Psoas muscle (tissue), 8 donors: ENCODE results near the gene PLA2G6. TPM values are rescaled to one million over a fixed set of nuclear protein-coding genes. Genes with fewer than 3 reads are reported as not detected.
A peak's percentile ranks its signal among the peaks of the same experiment; 100 is the strongest.

ENCODE experiments used
- ATAC-seq, 4 donors: fragments of 200-7000 bp; cut with Tn5 transposase; one replicate each; pipeline ENCODE4 v1.9.1; 2020; ENCODE audit warnings: moderate library complexity in 3 of 4, mild to moderate bottlenecking in 2 of 4
- DNase-seq, 2 donors: peaks; one replicate each; pipeline ENCODE4 v3.0.0-alpha.2; 2020
- H3K27ac ChIP-seq: fragments of 200-600 bp; one replicate; pipeline ENCODE4 v1.8.0; 2022
- H3K27me3 ChIP-seq, 3 donors: fragments of 200-600 bp in 1 of 3; one replicate each; pipeline versions ENCODE4 v1.6.1 to v1.8.0; 2013 to 2022; ENCODE audit warnings: low read length in 2 of 3, mild to moderate bottlenecking in 2 of 3, moderate library complexity in 1 of 3; ENCODE audit not compliant: insufficient read depth in 3 of 3
- H3K36me3 ChIP-seq, 2 donors: fragments of 200-600 bp in 1 of 2; one replicate each; pipeline versions ENCODE4 v1.6.1 to v1.8.0; 2013 to 2022; ENCODE audit warnings: low read depth in 1 of 2, mild to moderate bottlenecking in 1 of 2, moderate library complexity in 1 of 2; ENCODE audit not compliant: insufficient read depth in 1 of 2
- H3K4me1 ChIP-seq: fragments of 200-600 bp; one replicate; pipeline ENCODE4 v1.8.0; 2022
- H3K4me3 ChIP-seq: fragments of 200-600 bp; one replicate; pipeline ENCODE4 v1.8.0; 2022; ENCODE audit warnings: mild to moderate bottlenecking
- H3K9me3 ChIP-seq: fragments of 200-600 bp; one replicate; pipeline ENCODE4 v1.8.0; 2022
- CTCF ChIP-seq: fragments of 200-600 bp; IDR thresholded peaks from one replicate; pipeline ENCODE4 v1.8.0; 2022; ENCODE audit warnings: antibody characterized with exemption
- whole genome bisulfite sequencing, 3 donors: extraction: QIAGEN DNeasy Blood & Tissue Kit; methylation state at CpG; one replicate each; pipeline versions ENCODE4 v1.1.6 to v1.1.7; 2013; 5-methylcytosine and 5-hydroxymethylcytosine counted together
- intact Hi-C, 2 donors: fragments of 100-400 bp; cut with DNase I; formaldehyde crosslinking; loops; one replicate each; pipeline versions ENCODE4 v1.11.0 to v1.14.2; 2022
- polyA plus RNA-seq, 3 donors: library from polyadenylated mRNA; stranded (reverse); fragments of 200-250 nt; gene quantifications; one replicate each; pipeline ENCODE4 v1.2.3, GENCODE V29; 2013
- total RNA-seq, 4 donors: library from RNA; stranded (reverse); fragmentation: NEBNext Ultra II Directional in 2 of 4; extraction: Animal tissue kit (Norgen Biotek cat#: 25700) in 2 of 4; gene quantifications; one replicate each; pipeline versions ENCODE4 v1.2.1 to v1.2.4, GENCODE V29; 2021 to 2023
- donor health status: healthy with polysubstance abuse.
- donor health status: DM: no; HTN: no; CAD: no; lungs with moderate emphysema.
- donor health status: Bipolar disorder and iron deficiency.
- donor health status: healthy.
- donor health status: DM: yes; HTN: yes; CAD: no.
- donor health status: DM: no; HTN: no; CAD: no.
- donor health status: DM: no; HTN: no; CAD: no.
- donor health status: DM: yes; HTN: yes; CAD: no.

Gene PLA2G6
- total and polyA plus RNA-seq, 7 donors: 4.5 to 17.4 (median 8.5) TPM

GRCh38 chr22:38127869-38128268 lies 53.8 kb downstream of the PLA2G6 start:
- ATAC-seq: no peak
- intact Hi-C loops: no loop called here
- TF ChIP-seq CTCF: no peak
- Histone ChIP-seq H3K9me3 (no peaks in the 10 kb centered on the region), H3K4me3 (no peak overlapping the region), H3K27ac (no peak overlapping the region), H3K36me3 (peaks cover 0 to 27% of the 10 kb centered on the region in 2 donors), H3K4me1 (peaks cover 9% of the 10 kb centered on the region), H3K27me3 (no peaks in the 10 kb centered on the region)
- no peak for DNase-seq
- WGBS, 3 donors: 93 to 95% (median 94%) methylated on average over 8 to 9 of the region's 9 CpGs

GRCh38 chr22:38126928-38127668 lies 54.5 kb downstream of the PLA2G6 start:
- H3K4me1 ChIP-seq: peaks cover 9% of the 10 kb centered on the region
- no peak for TF ChIP-seq CTCF
- DNase-seq (no peak), ATAC-seq (no peak)
- no peak overlapping the region for H3K27ac ChIP-seq
- H3K27me3 ChIP-seq: no peaks in the 10 kb centered on the region
- H3K9me3 ChIP-seq: no peaks in the 10 kb centered on the region
- H3K36me3 ChIP-seq: peaks cover 0 to 19% of the 10 kb centered on the region in 2 donors
- intact Hi-C loops: no loop called here
- 94 to 95% (median 95%) methylated on average over 21 to 23 of the region's 23 CpGs for WGBS, 3 donors
- H3K4me3 ChIP-seq: no peak overlapping the region

- no peaks in the 10 kb centered on the region for H3K27me3 ChIP-seq
- WGBS, 3 donors: 33 to 48% (median 36%) methylated on average over 11 of the region's 11 CpGs
- DNase-seq: no peak
- intact Hi-C loops: no loop called here
- H3K27ac ChIP-seq: no peak overlapping the region
- peaks cover 9% of the 10 kb centered on the region for H3K4me1 ChIP-seq
- ATAC-seq: peak; percentile 37 to 75 (median 66)
- no peak overlapping the region for H3K4me3 ChIP-seq
- TF ChIP-seq CTCF: no peak
- no peaks in the 10 kb centered on the region for H3K9me3 ChIP-seq
- H3K36me3 ChIP-seq: peaks cover 0 to 7% of the 10 kb centered on the region in 2 donors
Measured at GRCh38 chr22:38125751-38126201, 55.9 kb downstream of the PLA2G6 start.

- intact Hi-C loops: no loop called here
- peaks cover 0 to 5% of the 10 kb centered on the region in 2 donors for H3K36me3 ChIP-seq
Measured at GRCh38 chr22:38125038-38125610, 56.5 kb downstream of the PLA2G6 start.

More at GRCh38 chr22:38125038-38125610, 56.5 kb downstream of the PLA2G6 start:
- no peak overlapping the region for H3K4me3 ChIP-seq
- H3K9me3 ChIP-seq: no peaks in the 10 kb centered on the region
- no peak overlapping the region for H3K27ac ChIP-seq
- peak in 1 of 4 donors; percentile 11 for ATAC-seq
- 84 to 96% (median 85%) methylated on average over 14 of the region's 14 CpGs for WGBS, 3 donors
- peaks cover 9% of the 10 kb centered on the region for H3K4me1 ChIP-seq
- no peak for TF ChIP-seq CTCF
- DNase-seq: no peak
- H3K27me3 ChIP-seq: no peaks in the 10 kb centered on the region
